ENCODE results near the gene MYADM. TPM values are rescaled to one million over a fixed set of nuclear protein-coding genes. Genes with fewer than 3 reads are reported as not detected.

Gene MYADM
- total RNA-seq: 96.0 TPM
- long read RNA-seq, transcript MYADM-204 (3 exons, 3,056 nt): major isoform, 21 of 57 reads
- long read RNA-seq, transcript MYADM-202 (2 exons, 1,492 nt): minor isoform, 6 of 57 reads
- long read RNA-seq, partial matches to known transcripts: 0 of 57 reads
- long read RNA-seq, other reads (novel, unspliced or antisense): 23 of 57 reads

GRCh38 chr19:53867225-53868090 lies at the start of gene MYADM:
MYADM (plus strand) TSS chr19:53867883; CDS start chr19:53873530, 5,647 bp downstream.
- Histone ChIP-seq H3K4me1 (peaks cover 66% of the 10 kb centered on the region), H3K27me3 (ENCODE audit: low read depth) (no peaks in the 10 kb centered on the region), H3K27ac (replicated peaks) (peak within 1 kb of the TSS; percentile 94), H3K4me3 (peak within 1 kb of the TSS; percentile 82), H3K9me3 (replicated peaks) (no peaks in the 10 kb centered on the region), H3K36me3 (peaks cover 10% of the 10 kb centered on the region)
- TF ChIP-seq CTCF (IDR thresholded peaks at IDR 0.05; ENCODE audit: borderline replicate concordance): no peak
- peak; percentile 99 for DNase-seq
- intact Hi-C loops (cut with micrococcal nuclease): no loop called here

- intact Hi-C loops (cut with micrococcal nuclease): no loop called here
- Histone ChIP-seq H3K27ac (replicated peaks) (no peak overlapping the region), H3K4me3 (no peak overlapping the region), H3K36me3 (no peaks in the 10 kb centered on the region), H3K27me3 (ENCODE audit: low read depth) (peaks cover 3% of the 10 kb centered on the region), H3K9me3 (replicated peaks) (no peaks in the 10 kb centered on the region), H3K4me1 (no peaks in the 10 kb centered on the region)
- no peak for TF ChIP-seq CTCF (IDR thresholded peaks at IDR 0.05; ENCODE audit: borderline replicate concordance)
- no peak for DNase-seq
Measured at GRCh38 chr19:53818756-53819155, 48.9 kb upstream of the MYADM start.

- intact Hi-C loops (cut with micrococcal nuclease): no loop called here
- no peaks in the 10 kb centered on the region for H3K9me3 ChIP-seq (replicated peaks)
Measured at GRCh38 chr19:53819861-53820260, 47.8 kb upstream of the MYADM start.

GRCh38 chr19:53823380-53824120 lies 44.1 kb upstream of the MYADM start:
- no peaks in the 10 kb centered on the region for H3K9me3 ChIP-seq (replicated peaks)
- no peaks in the 10 kb centered on the region for H3K4me1 ChIP-seq
- intact Hi-C loops (cut with micrococcal nuclease): no loop called here
- TF ChIP-seq CTCF (IDR thresholded peaks at IDR 0.05; ENCODE audit: borderline replicate concordance): no peak
- H3K27me3 ChIP-seq (ENCODE audit: low read depth): peaks cover 38% of the 10 kb centered on the region
- no peak for DNase-seq
- H3K4me3 ChIP-seq: peak overlapping the region; percentile 28
- no peak overlapping the region for H3K27ac ChIP-seq (replicated peaks)
- H3K36me3 ChIP-seq: no peaks in the 10 kb centered on the region

More at GRCh38 chr19:53819861-53820260, 47.8 kb upstream of the MYADM start:
- Histone ChIP-seq H3K4me3 (no peak overlapping the region), H3K36me3 (no peaks in the 10 kb centered on the region), H3K27ac (replicated peaks) (no peak overlapping the region), H3K4me1 (no peaks in the 10 kb centered on the region), H3K27me3 (ENCODE audit: low read depth) (peaks cover 14% of the 10 kb centered on the region)
- DNase-seq: no peak
- no peak for TF ChIP-seq CTCF (IDR thresholded peaks at IDR 0.05; ENCODE audit: borderline replicate concordance)

GRCh38 chr19:53824134-53824611 lies 43.5 kb upstream of the MYADM start, which contains the start of gene NLRP12:
NLRP12 (minus strand) TSS chr19:53824314; CDS start chr19:53824174, 140 bp downstream.
- H3K4me3 ChIP-seq: peak within 1 kb of the TSS; percentile 28
- H3K9me3 ChIP-seq (replicated peaks): no peaks in the 10 kb centered on the region
- no peaks in the 10 kb centered on the region for H3K36me3 ChIP-seq
- DNase-seq: no peak
- no peak for TF ChIP-seq CTCF (IDR thresholded peaks at IDR 0.05; ENCODE audit: borderline replicate concordance)
- H3K27ac ChIP-seq (replicated peaks): no peak within 1 kb of the TSS
- intact Hi-C loops (cut with micrococcal nuclease): no loop called here
- no peaks in the 10 kb centered on the region for H3K4me1 ChIP-seq
- peaks cover 38% of the 10 kb centered on the region for H3K27me3 ChIP-seq (ENCODE audit: low read depth)
